DND-41 (cell line): ENCODE results near the gene RASSF8.

Experiments used
- ATAC-seq: fragments of 200-7000 bp; cut with Tn5 transposase; 3 replicates; pipeline ENCODE4 v1.9.1; 2021; ENCODE audit warnings: low read depth; ENCODE audit not compliant: insufficient read depth
- DNase-seq: peaks from one replicate; pipeline ENCODE4 v3.0.0-alpha.2; 2020
- H2AFZ ChIP-seq: 2 replicates; pipeline ENCODE4 v1.6.0; 2012; ENCODE audit warnings: low read depth, low read length
- H3K27ac ChIP-seq: 2 replicates; pipeline ENCODE4 v1.5.1; 2012; ENCODE audit warnings: low read length, inconsistent platforms
- H3K27me3 ChIP-seq: fragments of 200-600 bp; sonication (generic); 2 replicates; pipeline ENCODE4 v1.6.0; 2012; ENCODE audit warnings: low read length, mild to moderate bottlenecking, inconsistent platforms; ENCODE audit not compliant: insufficient read depth, poor library complexity
- H3K36me3 ChIP-seq: 2 replicates; pipeline ENCODE4 v1.5.1; 2012; ENCODE audit warnings: low read length, inconsistent platforms; ENCODE audit not compliant: insufficient read depth
- H3K4me1 ChIP-seq: 2 replicates; pipeline ENCODE4 v1.5.1; 2012; ENCODE audit warnings: mild to moderate bottlenecking, low read length; ENCODE audit not compliant: insufficient read depth
- H3K4me2 ChIP-seq: 2 replicates; pipeline ENCODE4 v1.6.0; 2012; ENCODE audit warnings: mild to moderate bottlenecking, moderate library complexity, low read length, inconsistent platforms; ENCODE audit not compliant: insufficient read depth
- H3K4me3 ChIP-seq, 2 experiments: fragments of 200-600 bp in 1 of 2; shearing (Covaris generic) in 1 of 2; 2 replicates each; pipeline ENCODE4 v1.5.1; 2012 to 2016; ENCODE audit warnings: inconsistent platforms in 2 of 2, low read length in 2 of 2, mild to moderate bottlenecking in 2 of 2, low read depth in 1 of 2, moderate library complexity in 1 of 2
- H3K79me2 ChIP-seq: 2 replicates; pipeline ENCODE4 v1.6.0; 2012; ENCODE audit warnings: low read length, inconsistent platforms; ENCODE audit not compliant: insufficient read depth
- H3K9ac ChIP-seq: 2 replicates; pipeline ENCODE4 v1.6.0; 2012; ENCODE audit warnings: low read depth, mild to moderate bottlenecking, inconsistent platforms, low read length, moderate library complexity
- H3K9me3 ChIP-seq: 2 replicates; pipeline ENCODE4 v1.5.1; 2012; ENCODE audit warnings: low read length, moderate library complexity, mild to moderate bottlenecking, inconsistent platforms; ENCODE audit not compliant: insufficient read depth, severe bottlenecking
- H4K20me1 ChIP-seq: 2 replicates; pipeline ENCODE4 v1.6.0; 2012; ENCODE audit warnings: low read length; ENCODE audit not compliant: insufficient read depth
- CTCF ChIP-seq: IDR thresholded peaks from 2 replicates; pipeline ENCODE4 v1.5.1; 2012; ENCODE audit warnings: borderline replicate concordance, low read length, moderate library complexity, mild to moderate bottlenecking; ENCODE audit not compliant: poor library complexity, severe bottlenecking; ENCODE audit errors: extremely low read depth
- EZH2 ChIP-seq: IDR thresholded peaks from 3 replicates; pipeline ENCODE4 v1.6.1; 2012; ENCODE audit warnings: borderline replicate concordance, low read depth, mild to moderate bottlenecking, moderate library complexity, low read length, inconsistent platforms; ENCODE audit not compliant: severe bottlenecking

Gene RASSF8

GRCh38 chr12:25979563-25979962 lies 21.1 kb downstream of the RASSF8 start:
- no peaks in the 10 kb centered on the region for H4K20me1 ChIP-seq
- TF ChIP-seq CTCF = no peak
- TF ChIP-seq EZH2 = no peak
- H3K79me2 ChIP-seq = no peaks in the 10 kb centered on the region
- H3K9me3 ChIP-seq = no peaks in the 10 kb centered on the region
- H2AFZ ChIP-seq = no peak overlapping the region
- no peak for ATAC-seq
- H3K27ac ChIP-seq = no peak overlapping the region
- H3K4me1 ChIP-seq = no peaks in the 10 kb centered on the region
- H3K4me2 ChIP-seq = no peak overlapping the region
- H3K9ac ChIP-seq = no peak overlapping the region
- H3K27me3 ChIP-seq = peaks cover 13% of the 10 kb centered on the region
- DNase-seq = no peak
- H3K36me3 ChIP-seq = no peaks in the 10 kb centered on the region
- H3K4me3 ChIP-seq = no peak overlapping the region

GRCh38 chr12:25980035-25980434 lies 21.6 kb downstream of the RASSF8 start:
- Histone ChIP-seq H3K4me3 (no peak overlapping the region), H3K9me3 (no peaks in the 10 kb centered on the region), H3K27ac (no peak overlapping the region), H3K79me2 (no peaks in the 10 kb centered on the region), H3K4me1 (no peaks in the 10 kb centered on the region), H3K9ac (no peak overlapping the region), H3K4me2 (no peak overlapping the region), H3K36me3 (no peaks in the 10 kb centered on the region), H3K27me3 (peaks cover 13% of the 10 kb centered on the region), H4K20me1 (no peaks in the 10 kb centered on the region), H2AFZ (no peak overlapping the region)
- no peak for DNase-seq
- TF ChIP-seq CTCF (no peak), EZH2 (no peak)
- ATAC-seq = no peak

GRCh38 chr12:25981597-25981996 lies 23.1 kb downstream of the RASSF8 start:
- Histone ChIP-seq H3K79me2 (no peaks in the 10 kb centered on the region), H3K4me2 (no peak overlapping the region), H4K20me1 (no peaks in the 10 kb centered on the region), H3K4me1 (no peaks in the 10 kb centered on the region), H3K27ac (no peak overlapping the region), H3K9ac (no peak overlapping the region), H3K9me3 (no peaks in the 10 kb centered on the region), H3K36me3 (no peaks in the 10 kb centered on the region), H2AFZ (no peak overlapping the region), H3K4me3 (no peak overlapping the region), H3K27me3 (peaks cover 13% of the 10 kb centered on the region)
- ATAC-seq = no peak
- DNase-seq = no peak
- TF ChIP-seq CTCF (no peak), EZH2 (no peak)

- Histone ChIP-seq H2AFZ (no peak overlapping the region), H3K4me1 (no peaks in the 10 kb centered on the region), H3K9me3 (no peaks in the 10 kb centered on the region), H3K4me3 (no peak overlapping the region), H3K79me2 (no peaks in the 10 kb centered on the region), H3K9ac (no peak overlapping the region), H3K4me2 (no peak overlapping the region), H3K27me3 (peaks cover 13% of the 10 kb centered on the region), H4K20me1 (no peaks in the 10 kb centered on the region), H3K27ac (no peak overlapping the region), H3K36me3 (no peaks in the 10 kb centered on the region)
- ATAC-seq = no peak
- no peak for DNase-seq
- TF ChIP-seq EZH2 (no peak), CTCF (no peak)
These were observed 23.9 kb downstream of the RASSF8 start for GRCh38 chr12:25982416-25982815.
